Measurements from ENCODE around the gene NXT1. TPM values are rescaled to one million over a fixed set of nuclear protein-coding genes. Genes with fewer than 3 reads are reported as not detected.

The NXT1 gene
- total and polyA plus RNA-seq, 10 of the 15 experiments (the other 5 are each of a cell fraction or from before 2014, with no cell fraction given): 10.2 to 66.7 (median 44.0) TPM

DNA sequence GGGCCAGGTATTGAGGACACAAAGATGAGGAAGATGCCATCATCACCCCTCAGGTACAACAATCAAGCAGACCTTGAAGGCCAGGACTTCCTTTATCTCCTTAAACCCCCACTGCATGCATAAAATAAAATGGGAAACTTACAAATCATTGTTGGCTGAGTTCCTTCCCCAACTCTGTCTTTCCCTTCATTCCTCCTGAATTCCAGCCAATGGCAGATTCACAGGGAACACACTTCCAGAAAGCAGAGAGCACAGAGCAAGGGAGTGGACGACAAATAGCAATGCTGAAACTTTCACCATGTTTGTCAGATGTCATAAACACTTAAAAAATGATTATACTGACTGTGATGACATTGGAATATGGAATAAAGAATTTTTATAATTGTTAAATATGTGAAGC is 37.3 kb upstream of the NXT1 start:
- H3K27me3 ChIP-seq (replicated peaks in 1 of 2; ENCODE audit: control insufficient read depth in 2 of 2, insufficient read depth in 2 of 2, low read length in 1 of 2): peaks cover 0 to 2% of the 10 kb centered on the region in 2 experiments; a peak in 1 of 4 replicates
- H3K79me2 ChIP-seq (ENCODE audit: control insufficient read depth, insufficient read depth, low read length): no peaks in the 10 kb centered on the region
- no peaks in the 10 kb centered on the region for H3K9me3 ChIP-seq (replicated peaks; ENCODE audit: control insufficient read depth, insufficient read depth, low read length)
- H3K4me3 ChIP-seq: no peak overlapping the region
- ChIA-PET SMC1A (ENCODE audit: uncharacterized antibody, unreplicated experiment) (no interaction called here), CTCF (no interaction called here), RAD21 (ENCODE audit: unreplicated experiment) (no interaction called here), POLR2A (no interaction called here)
- no peak overlapping the region for H3K4me2 ChIP-seq (ENCODE audit: control insufficient read depth, insufficient read depth)
- H3K4me1 ChIP-seq (ENCODE audit: control insufficient read depth, insufficient read depth, low read length): no peaks in the 10 kb centered on the region
- no peaks in the 10 kb centered on the region for H4K20me1 ChIP-seq (ENCODE audit: control insufficient read depth, insufficient read depth)
- ATAC-seq (no peak), DNase-seq (ENCODE audit: low read depth, low spot score) (no peak), FAIRE-seq (no peak)
- TF ChIP-seq SP1 (IDR thresholded peaks at IDR 0.05; ENCODE audit: low read depth, low read length): no peak
- TF ChIP-seq, protein P1, sequence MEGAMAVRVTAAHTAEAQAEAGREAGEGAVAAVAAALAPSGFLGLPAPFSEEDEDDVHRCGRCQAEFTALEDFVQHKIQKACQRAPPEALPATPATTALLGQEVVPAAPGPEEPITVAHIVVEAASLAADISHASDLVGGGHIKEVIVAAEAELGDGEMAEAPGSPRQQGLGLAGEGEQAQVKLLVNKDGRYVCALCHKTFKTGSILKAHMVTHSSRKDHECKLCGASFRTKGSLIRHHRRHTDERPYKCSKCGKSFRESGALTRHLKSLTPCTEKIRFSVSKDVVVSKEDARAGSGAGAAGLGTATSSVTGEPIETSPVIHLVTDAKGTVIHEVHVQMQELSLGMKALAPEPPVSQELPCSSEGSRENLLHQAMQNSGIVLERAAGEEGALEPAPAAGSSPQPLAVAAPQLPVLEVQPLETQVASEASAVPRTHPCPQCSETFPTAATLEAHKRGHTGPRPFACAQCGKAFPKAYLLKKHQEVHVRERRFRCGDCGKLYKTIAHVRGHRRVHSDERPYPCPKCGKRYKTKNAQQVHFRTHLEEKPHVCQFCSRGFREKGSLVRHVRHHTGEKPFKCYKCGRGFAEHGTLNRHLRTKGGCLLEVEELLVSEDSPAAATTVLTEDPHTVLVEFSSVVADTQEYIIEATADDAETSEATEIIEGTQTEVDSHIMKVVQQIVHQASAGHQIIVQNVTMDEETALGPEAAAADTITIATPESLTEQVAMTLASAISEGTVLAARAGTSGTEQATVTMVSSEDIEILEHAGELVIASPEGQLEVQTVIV (IDR thresholded peaks at IDR 0.05; ENCODE audit: borderline replicate concordance, partially characterized antibody): no peak
- no peak for TF ChIP-seq GABPA (IDR thresholded peaks at IDR 0.05; ENCODE audit: low read depth)
- no peak for TF ChIP-seq NR2C2 (IDR thresholded peaks at IDR 0.05; ENCODE audit: borderline replicate concordance, control insufficient read depth, insufficient read length, low read depth)
- TF ChIP-seq, protein P2, sequence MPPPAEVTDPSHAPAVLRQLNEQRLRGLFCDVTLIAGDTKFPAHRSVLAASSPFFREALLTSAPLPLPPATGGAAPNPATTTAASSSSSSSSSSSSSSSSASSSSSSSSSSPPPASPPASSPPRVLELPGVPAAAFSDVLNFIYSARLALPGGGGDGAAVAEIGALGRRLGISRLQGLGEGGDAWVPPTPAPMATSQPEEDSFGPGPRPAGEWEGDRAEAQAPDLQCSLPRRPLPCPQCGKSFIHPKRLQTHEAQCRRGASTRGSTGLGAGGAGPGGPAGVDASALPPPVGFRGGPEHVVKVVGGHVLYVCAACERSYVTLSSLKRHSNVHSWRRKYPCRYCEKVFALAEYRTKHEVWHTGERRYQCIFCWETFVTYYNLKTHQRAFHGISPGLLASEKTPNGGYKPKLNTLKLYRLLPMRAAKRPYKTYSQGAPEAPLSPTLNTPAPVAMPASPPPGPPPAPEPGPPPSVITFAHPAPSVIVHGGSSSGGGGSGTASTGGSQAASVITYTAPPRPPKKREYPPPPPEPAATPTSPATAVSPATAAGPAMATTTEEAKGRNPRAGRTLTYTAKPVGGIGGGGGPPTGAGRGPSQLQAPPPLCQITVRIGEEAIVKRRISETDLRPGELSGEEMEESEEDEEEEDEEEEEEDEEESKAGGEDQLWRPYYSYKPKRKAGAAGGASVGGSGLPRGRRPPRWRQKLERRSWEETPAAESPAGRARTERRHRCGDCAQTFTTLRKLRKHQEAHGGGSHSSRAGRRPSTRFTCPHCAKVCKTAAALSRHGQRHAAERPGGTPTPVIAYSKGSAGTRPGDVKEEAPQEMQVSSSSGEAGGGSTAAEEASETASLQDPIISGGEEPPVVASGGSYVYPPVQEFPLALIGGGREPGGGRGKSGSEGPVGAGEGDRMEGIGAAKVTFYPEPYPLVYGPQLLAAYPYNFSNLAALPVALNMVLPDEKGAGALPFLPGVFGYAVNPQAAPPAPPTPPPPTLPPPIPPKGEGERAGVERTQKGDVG (CRISPR knock-in tag; IDR thresholded peaks at IDR 0.05): no peak
- no peak for TF ChIP-seq ATF7 (IDR thresholded peaks at IDR 0.05; ENCODE audit: low read depth)
- TF ChIP-seq, protein P3, sequence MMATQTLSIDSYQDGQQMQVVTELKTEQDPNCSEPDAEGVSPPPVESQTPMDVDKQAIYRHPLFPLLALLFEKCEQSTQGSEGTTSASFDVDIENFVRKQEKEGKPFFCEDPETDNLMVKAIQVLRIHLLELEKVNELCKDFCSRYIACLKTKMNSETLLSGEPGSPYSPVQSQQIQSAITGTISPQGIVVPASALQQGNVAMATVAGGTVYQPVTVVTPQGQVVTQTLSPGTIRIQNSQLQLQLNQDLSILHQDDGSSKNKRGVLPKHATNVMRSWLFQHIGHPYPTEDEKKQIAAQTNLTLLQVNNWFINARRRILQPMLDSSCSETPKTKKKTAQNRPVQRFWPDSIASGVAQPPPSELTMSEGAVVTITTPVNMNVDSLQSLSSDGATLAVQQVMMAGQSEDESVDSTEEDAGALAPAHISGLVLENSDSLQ (IDR thresholded peaks at IDR 0.05): no peak
- no peak for TF ChIP-seq SIN3A (IDR thresholded peaks at IDR 0.05; ENCODE audit: low read depth, low read length)
- no peak for TF ChIP-seq ZSCAN29 (IDR thresholded peaks at IDR 0.05)
- no peak for TF ChIP-seq TCF12 (IDR thresholded peaks at IDR 0.05; ENCODE audit: low read depth, low read length)
- TF ChIP-seq, protein P4, sequence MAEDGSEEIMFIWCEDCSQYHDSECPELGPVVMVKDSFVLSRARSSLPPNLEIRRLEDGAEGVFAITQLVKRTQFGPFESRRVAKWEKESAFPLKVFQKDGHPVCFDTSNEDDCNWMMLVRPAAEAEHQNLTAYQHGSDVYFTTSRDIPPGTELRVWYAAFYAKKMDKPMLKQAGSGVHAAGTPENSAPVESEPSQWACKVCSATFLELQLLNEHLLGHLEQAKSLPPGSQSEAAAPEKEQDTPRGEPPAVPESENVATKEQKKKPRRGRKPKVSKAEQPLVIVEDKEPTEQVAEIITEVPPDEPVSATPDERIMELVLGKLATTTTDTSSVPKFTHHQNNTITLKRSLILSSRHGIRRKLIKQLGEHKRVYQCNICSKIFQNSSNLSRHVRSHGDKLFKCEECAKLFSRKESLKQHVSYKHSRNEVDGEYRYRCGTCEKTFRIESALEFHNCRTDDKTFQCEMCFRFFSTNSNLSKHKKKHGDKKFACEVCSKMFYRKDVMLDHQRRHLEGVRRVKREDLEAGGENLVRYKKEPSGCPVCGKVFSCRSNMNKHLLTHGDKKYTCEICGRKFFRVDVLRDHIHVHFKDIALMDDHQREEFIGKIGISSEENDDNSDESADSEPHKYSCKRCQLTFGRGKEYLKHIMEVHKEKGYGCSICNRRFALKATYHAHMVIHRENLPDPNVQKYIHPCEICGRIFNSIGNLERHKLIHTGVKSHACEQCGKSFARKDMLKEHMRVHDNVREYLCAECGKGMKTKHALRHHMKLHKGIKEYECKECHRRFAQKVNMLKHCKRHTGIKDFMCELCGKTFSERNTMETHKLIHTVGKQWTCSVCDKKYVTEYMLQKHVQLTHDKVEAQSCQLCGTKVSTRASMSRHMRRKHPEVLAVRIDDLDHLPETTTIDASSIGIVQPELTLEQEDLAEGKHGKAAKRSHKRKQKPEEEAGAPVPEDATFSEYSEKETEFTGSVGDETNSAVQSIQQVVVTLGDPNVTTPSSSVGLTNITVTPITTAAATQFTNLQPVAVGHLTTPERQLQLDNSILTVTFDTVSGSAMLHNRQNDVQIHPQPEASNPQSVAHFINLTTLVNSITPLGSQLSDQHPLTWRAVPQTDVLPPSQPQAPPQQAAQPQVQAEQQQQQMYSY (CRISPR knock-in tag; IDR thresholded peaks at IDR 0.05): no peak
- H3K9ac ChIP-seq (ENCODE audit: control insufficient read depth, insufficient read depth, low read length): no peak overlapping the region
- no peak overlapping the region for H3K27ac ChIP-seq (ENCODE audit: control insufficient read depth, insufficient read depth)
- BruUV-seq (replicated peaks): no TSS peak
- 19% methylated on average over 1 of the region's 1 CpG for WGBS (ENCODE audit: insufficient coverage, insufficient replicate concordance, low lambda C conversion rate, missing lambda C conversion rate)
- intact Hi-C loops (cut with micrococcal nuclease; ENCODE audit: unreplicated experiment) (no loop called here), in situ Hi-C loops (cut with MboI) (no loop called here)
- no peaks in the 10 kb centered on the region for H3K36me3 ChIP-seq (ENCODE audit: control insufficient read depth in 2 of 2, insufficient read depth in 2 of 2, low read length in 1 of 2)
- H2AFZ ChIP-seq (ENCODE audit: control insufficient read depth, low read depth, low read length): no peak overlapping the region

All from GM12878 (cell line).